Measurements from ENCODE around the gene ITIH3. TPM values are rescaled to one million over a fixed set of nuclear protein-coding genes. Genes with fewer than 3 reads are reported as not detected.

ITIH3 gene
- total and polyA plus RNA-seq, 7 donors, result 0.14 to 2.3 (median 0.65) TPM; not detected in 3

GRCh38 chr3:52830535-52831258 is 36.1 kb downstream of the ITIH3 start, which contains the start of gene ITIH4:
Gene ITIH4 (minus strand): TSS chr3:52830672. CDS start chr3:52830642, 30 bp downstream.
- Histone ChIP-seq H3K36me3 (no peaks in the 10 kb centered on the region), H3K9me3 (no peaks in the 10 kb centered on the region), H3K27ac (peak within 1 kb of the TSS; percentile 3 to 61 (median 33)), H3K27me3 (no peaks in the 10 kb centered on the region), H3K4me1 (peaks cover 0 to 29% (median 19%) of the 10 kb centered on the region in 4 donors), H3K4me3 (no peak within 1 kb of the TSS)
- no peak for TF ChIP-seq EP300 (IDR thresholded peaks at IDR 0.05)
- TF ChIP-seq POLR2AphosphoS5 (IDR thresholded peaks at IDR 0.05), result no peak
- TF ChIP-seq POLR2A (IDR thresholded peaks at IDR 0.05), result no peak
- no peak for TF ChIP-seq CTCF (IDR thresholded peaks at IDR 0.05)
- intact Hi-C loops (cut with DNase I), result no loop called here
- 86 to 89% methylated on average over 16 of the region's 16 CpGs for whole genome bisulfite sequencing, 2 donors
- no peak for DNase-seq

GRCh38 chr3:52831500-52832301 is 37.1 kb downstream of the ITIH3 start:
- intact Hi-C loops (cut with DNase I), result no loop called here
- no peaks in the 10 kb centered on the region for H3K9me3 ChIP-seq
- H3K36me3 ChIP-seq, result peaks cover 0 to 4% (median 0%) of the 10 kb centered on the region in 4 donors
- TF ChIP-seq POLR2AphosphoS5 (IDR thresholded peaks at IDR 0.05), result peak in 1 of 4 donors; percentile 24
- no peak for TF ChIP-seq CTCF (IDR thresholded peaks at IDR 0.05)
- TF ChIP-seq EP300 (IDR thresholded peaks at IDR 0.05), result no peak
- WGBS, 2 donors, result 32 to 63% methylated on average over 21 of the region's 21 CpGs
- peaks cover 0 to 31% (median 21%) of the 10 kb centered on the region in 4 donors for H3K4me1 ChIP-seq
- no peaks in the 10 kb centered on the region for H3K27me3 ChIP-seq
- H3K4me3 ChIP-seq, result no peak overlapping the region
- DNase-seq, result peak; percentile 85
- peak overlapping the region; percentile 25 to 61 (median 38) for H3K27ac ChIP-seq

- DNase-seq, result no peak
- intact Hi-C loops (cut with DNase I), result no loop called here
- 95 to 96% methylated on average over 14 of the region's 14 CpGs for WGBS, 2 donors
- no peak for TF ChIP-seq CTCF (IDR thresholded peaks at IDR 0.05)
- TF ChIP-seq EP300 (IDR thresholded peaks at IDR 0.05), result no peak
- TF ChIP-seq POLR2AphosphoS5 (IDR thresholded peaks at IDR 0.05), result no peak
- TF ChIP-seq POLR2A (IDR thresholded peaks at IDR 0.05), result no peak
- H3K4me3 ChIP-seq, result no peak overlapping the region
- no peaks in the 10 kb centered on the region for H3K9me3 ChIP-seq
- H3K27ac ChIP-seq, result no peak overlapping the region
- peaks cover 0 to 31% (median 21%) of the 10 kb centered on the region in 4 donors for H3K4me1 ChIP-seq
- no peaks in the 10 kb centered on the region for H3K27me3 ChIP-seq
- H3K36me3 ChIP-seq, result peaks cover 0 to 4% (median 0%) of the 10 kb centered on the region in 4 donors
Measured at GRCh38 chr3:52833202-52833601, 38.6 kb downstream of the ITIH3 start.

GRCh38 chr3:52834871-52835501 is 40.4 kb downstream of the ITIH3 start, which contains the start of gene MUSTN1:
Gene MUSTN1 (minus strand): TSS chr3:52835019. CDS start chr3:52834948, 71 bp downstream.
- Histone ChIP-seq H3K4me3 (peak within 1 kb of the TSS in 3 of 4 donors; percentile 2 to 13 (median 5)), H3K27ac (peak within 1 kb of the TSS; percentile 37 to 67 (median 60)), H3K36me3 (peaks cover 0 to 19% (median 0%) of the 10 kb centered on the region in 4 donors), H3K27me3 (no peaks in the 10 kb centered on the region), H3K4me1 (peaks cover 0 to 31% (median 21%) of the 10 kb centered on the region in 4 donors), H3K9me3 (no peaks in the 10 kb centered on the region)
- 76 to 82% methylated on average over 11 of the region's 11 CpGs for WGBS, 2 donors
- peak; percentile 85 for DNase-seq
- intact Hi-C loops (cut with DNase I), result no loop called here
- peak in 3 of 4 donors; percentile 8 to 44 (median 41) for TF ChIP-seq POLR2AphosphoS5 (IDR thresholded peaks at IDR 0.05)
- no peak for TF ChIP-seq POLR2A (IDR thresholded peaks at IDR 0.05)
- TF ChIP-seq CTCF (IDR thresholded peaks at IDR 0.05), result no peak

All from sigmoid colon (tissue), 7 donors.